ENCODE measurements around the gene GAB2. TPM values are rescaled to one million over a fixed set of nuclear protein-coding genes. Genes with fewer than 3 reads are reported as not detected.

Gene GAB2
- polyA plus RNA-seq, 3 donors, result 2.8 to 39.4 (median 4.4) TPM

- Histone ChIP-seq H3K4me1 (ENCODE audit: control insufficient read depth in 1 of 2, insufficient read depth in 2 of 2, low read length in 2 of 2) (peaks cover 14 to 24% of the 10 kb centered on the region in 2 donors), H3K79me2 (ENCODE audit: insufficient read depth, low read length) (peaks cover 99% of the 10 kb centered on the region), H3K27me3 (ENCODE audit: control insufficient read depth in 2 of 2, insufficient read depth in 2 of 2, low read length in 2 of 2) (no peaks in the 10 kb centered on the region), H3K9ac (ENCODE audit: insufficient read depth, low read length, poor library complexity, severe bottlenecking) (no peak overlapping the region), H2AFZ (ENCODE audit: insufficient read depth, low read depth, low read length, poor library complexity, severe bottlenecking) (no peak overlapping the region), H3K27ac (ENCODE audit: low read depth in 1 of 2, low read length in 2 of 2) (no peak overlapping the region), H3K9me3 (replicated peaks in 1 of 2; ENCODE audit: control insufficient read depth in 1 of 2, insufficient read depth in 1 of 2, low read length in 2 of 2) (no peaks in the 10 kb centered on the region), H4K20me1 (ENCODE audit: insufficient read depth, low read length) (peaks cover 100% of the 10 kb centered on the region), H3K4me2 (replicated peaks; ENCODE audit: extremely low read depth, low read length, poor library complexity, severe bottlenecking) (no peak overlapping the region), H3K4me3 (replicated peaks in 1 of 3; ENCODE audit: low read depth in 2 of 3, low read length in 3 of 3) (no peak overlapping the region), H3K36me3 (replicated peaks in 1 of 2; ENCODE audit: control insufficient read depth in 1 of 2, insufficient read depth in 2 of 2, low read length in 2 of 2) (peaks cover 0 to 7% of the 10 kb centered on the region in 2 donors)
- DNase-seq, result no peak
- Mint-ChIP-seq H3K27ac (peak overlapping the region in 1 of 7 donors; percentile 26), H3K27me3 (ENCODE audit: low read depth in 3 of 3) (no peaks in the 10 kb centered on the region), H3K9me3 (peaks cover 0 to 3% (median 0%) of the 10 kb centered on the region in 7 donors), H3K36me3 (peaks cover 26 to 30% of the 10 kb centered on the region in 2 donors), H3K4me3 (no peak overlapping the region), H3K4me1 (peaks cover 50% of the 10 kb centered on the region)
- intact Hi-C loops (cut with micrococcal nuclease), result no loop called here
- no peak for TF ChIP-seq CTCF (IDR thresholded peaks at IDR 0.05)
- WGBS (ENCODE audit: insufficient coverage), result no CpG with 5 or more reads among the region's 1 CpG
Measured at GRCh38 chr11:78398715-78399114, 18.9 kb downstream of the GAB2 start.

GRCh38 chr11:78397398-78397797 is 20.2 kb downstream of the GAB2 start:
- H3K4me1 ChIP-seq (ENCODE audit: control insufficient read depth in 1 of 2, insufficient read depth in 2 of 2, low read length in 2 of 2), result peaks cover 19 to 28% of the 10 kb centered on the region in 2 donors
- peak overlapping the region in 1 of 3 experiments; percentile 15 for H3K4me3 ChIP-seq (replicated peaks in 1 of 3; ENCODE audit: low read depth in 2 of 3, low read length in 3 of 3)
- no peaks in the 10 kb centered on the region for H3K9me3 ChIP-seq (replicated peaks in 1 of 2; ENCODE audit: control insufficient read depth in 1 of 2, insufficient read depth in 1 of 2, low read length in 2 of 2)
- Mint-ChIP-seq H3K27ac (peak overlapping the region in 6 of 7 donors; percentile 51 to 79 (median 72)), H3K36me3 (peaks cover 28 to 30% of the 10 kb centered on the region in 2 donors), H3K27me3 (ENCODE audit: low read depth in 3 of 3) (no peaks in the 10 kb centered on the region), H3K4me3 (peak overlapping the region in 1 of 2 donors; percentile 23), H3K9me3 (no peaks in the 10 kb centered on the region), H3K4me1 (peaks cover 59% of the 10 kb centered on the region)
- peaks cover 100% of the 10 kb centered on the region for H4K20me1 ChIP-seq (ENCODE audit: insufficient read depth, low read length)
- no peak for TF ChIP-seq CTCF (IDR thresholded peaks at IDR 0.05)
- H3K9ac ChIP-seq (ENCODE audit: insufficient read depth, low read length, poor library complexity, severe bottlenecking), result no peak overlapping the region
- H3K36me3 ChIP-seq (replicated peaks in 1 of 2; ENCODE audit: control insufficient read depth in 1 of 2, insufficient read depth in 2 of 2, low read length in 2 of 2), result peaks cover 0 to 7% of the 10 kb centered on the region in 2 donors
- H3K79me2 ChIP-seq (ENCODE audit: insufficient read depth, low read length), result peaks cover 99% of the 10 kb centered on the region
- peak overlapping the region; percentile 17 for H3K4me2 ChIP-seq (replicated peaks; ENCODE audit: extremely low read depth, low read length, poor library complexity, severe bottlenecking)
- H3K27ac ChIP-seq (ENCODE audit: low read depth in 1 of 2, low read length in 2 of 2), result peak overlapping the region in 1 of 2 donors; percentile 45
- DNase-seq, result peak; percentile 48 to 56 (median 53)
- H3K27me3 ChIP-seq (ENCODE audit: control insufficient read depth in 2 of 2, insufficient read depth in 2 of 2, low read length in 2 of 2), result no peaks in the 10 kb centered on the region
- intact Hi-C loops (cut with micrococcal nuclease), result loop anchor here in 1 of 2 donors (1.0 kb wide), 1 partner anchor 15 kb away; no protein-coding TSS in a partner anchor
- H2AFZ ChIP-seq (ENCODE audit: insufficient read depth, low read depth, low read length, poor library complexity, severe bottlenecking), result no peak overlapping the region
- 31% methylated on average over 2 of the region's 3 CpGs for WGBS (ENCODE audit: insufficient coverage)

All from CD14-positive monocyte (primary cell).